ENCODE data around the gene GBP7.
A peak's percentile ranks its signal among the peaks of the same experiment; 100 is the strongest.
"Not testable (repeated sequence)": the region's sequence is repeated elsewhere in the genome, so short reads cannot be mapped to it uniquely, and the experiment has no call there.

The GBP7 gene

DNA sequence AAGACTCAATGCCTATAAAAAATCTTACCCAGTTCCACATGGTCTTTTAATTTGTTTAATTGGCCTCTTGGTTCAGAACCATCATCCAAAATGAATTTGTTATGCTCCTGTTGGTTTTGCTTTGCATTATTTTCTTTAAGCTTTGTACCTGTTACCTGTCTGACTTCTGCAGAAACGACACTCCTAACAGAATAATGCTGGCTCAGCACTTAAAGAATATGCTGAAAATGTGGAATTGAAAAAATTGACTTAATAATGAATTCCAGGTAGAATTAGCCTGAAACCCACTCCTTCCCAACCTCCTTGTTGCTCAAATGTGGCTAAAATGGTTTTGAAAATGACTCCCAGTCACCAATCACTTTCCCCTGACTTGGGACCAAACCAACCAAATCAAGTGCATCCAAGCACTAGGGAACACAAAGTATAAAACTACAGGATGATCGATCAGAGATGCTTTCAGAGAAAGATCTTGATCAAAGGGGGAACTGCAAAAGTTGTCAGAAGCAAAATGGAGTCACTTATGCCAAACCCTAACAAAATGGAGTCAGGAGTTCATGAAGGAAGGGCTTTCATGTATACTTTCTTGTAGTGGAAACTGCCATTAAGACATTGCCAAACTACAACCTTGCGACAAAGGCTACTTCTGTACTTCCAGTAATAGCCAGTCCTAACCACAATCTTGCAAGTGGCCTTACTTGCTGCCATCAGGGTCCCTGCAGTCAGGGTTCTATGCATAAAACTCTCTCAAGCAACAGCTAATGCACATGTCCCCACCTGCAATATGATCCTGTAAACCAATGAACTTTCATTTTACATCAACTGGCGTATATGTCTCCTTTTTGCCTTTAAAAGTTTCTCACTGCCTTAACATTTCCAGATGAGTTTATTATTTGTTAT is 5.4 kb downstream of the GBP7 start:
- no peak for DNase-seq

DNA sequence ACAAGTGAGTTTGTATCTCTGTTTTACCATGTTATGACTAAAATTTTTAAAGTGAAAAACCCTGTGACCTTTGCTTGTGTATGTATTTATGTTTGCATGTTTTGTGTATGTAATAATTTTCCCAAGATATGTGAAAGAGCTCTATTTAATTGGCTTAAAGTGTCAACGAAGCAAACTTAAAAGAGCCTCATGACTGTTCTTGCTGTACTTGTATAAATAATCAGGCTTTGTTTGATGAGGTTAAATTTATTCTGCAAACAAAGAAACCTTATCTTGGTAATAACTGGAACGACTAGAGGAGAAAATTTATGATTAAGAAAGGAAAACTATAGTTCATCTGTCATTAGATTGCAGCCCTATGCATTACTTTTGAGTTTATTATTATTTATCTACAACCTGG is 6.6 kb downstream of the GBP7 start:
- no peak for DNase-seq

DNA sequence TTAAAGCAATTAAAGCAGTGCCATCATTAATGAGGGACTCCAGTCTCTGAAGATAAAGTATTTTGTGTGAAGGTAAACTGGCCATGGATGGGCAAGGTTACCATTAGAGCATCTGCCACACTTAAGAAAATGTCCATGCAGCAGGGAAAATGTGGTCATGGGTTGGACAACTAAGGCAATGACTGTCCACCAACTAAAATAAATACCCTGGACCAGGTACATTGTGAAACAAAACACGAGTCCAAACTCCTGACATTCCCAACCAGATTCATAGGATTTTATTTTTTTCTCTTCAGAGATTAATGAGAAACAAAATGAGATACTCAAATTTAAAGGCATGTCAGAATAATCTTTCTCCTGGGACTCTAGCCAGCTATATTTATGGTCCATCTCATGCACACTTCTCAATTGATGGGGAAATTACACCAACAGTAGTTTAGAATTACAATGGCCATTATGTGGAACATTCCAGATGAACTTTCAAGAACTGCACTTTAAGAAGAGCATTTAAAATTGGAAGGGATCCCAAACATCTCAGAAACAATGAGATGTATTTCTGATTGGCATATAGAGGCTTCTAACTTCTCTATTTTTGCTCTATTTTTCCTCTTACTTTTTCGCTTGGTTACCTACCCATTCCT is 8.1 kb downstream of the GBP7 start:
- DNase-seq: no peak

DNA sequence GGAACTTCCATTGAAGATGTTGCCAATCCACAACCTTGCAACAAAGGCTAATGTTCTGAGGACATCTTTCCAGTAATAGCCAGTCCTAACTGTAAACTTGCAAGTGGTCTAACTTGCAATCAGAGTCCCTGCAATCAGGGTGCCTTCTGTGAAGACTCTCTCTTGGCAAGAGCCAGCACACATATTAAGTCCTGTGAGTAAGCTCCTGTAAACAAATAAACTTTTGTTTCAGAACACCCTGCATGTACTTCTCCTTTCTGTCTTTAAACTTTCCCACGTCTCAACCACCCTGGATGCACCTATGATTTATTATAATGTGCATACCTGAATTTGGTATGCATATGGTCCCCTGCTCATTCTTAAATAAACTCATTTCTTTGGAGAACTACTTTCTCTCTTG is 9.1 kb downstream of the GBP7 start:
- no peak for DNase-seq

DNA sequence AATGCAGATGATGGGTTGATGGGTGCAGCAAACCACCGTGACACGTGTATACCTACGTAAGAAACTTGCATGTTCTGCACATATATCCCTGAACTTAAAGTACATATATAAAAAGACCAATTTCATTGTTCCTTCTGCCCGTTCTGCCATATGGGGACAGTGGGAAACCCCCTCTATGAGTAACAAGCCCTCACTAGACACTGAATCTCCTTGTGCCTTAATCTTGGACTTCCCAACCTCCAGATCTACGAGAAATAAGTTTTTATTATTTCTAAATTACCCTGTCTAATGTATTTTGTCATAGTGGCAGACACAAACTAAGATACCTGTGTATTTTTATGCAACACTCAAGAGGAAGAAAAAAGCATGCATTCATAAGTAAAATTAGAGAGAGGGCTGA is 10.0 kb downstream of the GBP7 start:
- DNase-seq: no peak

DNA sequence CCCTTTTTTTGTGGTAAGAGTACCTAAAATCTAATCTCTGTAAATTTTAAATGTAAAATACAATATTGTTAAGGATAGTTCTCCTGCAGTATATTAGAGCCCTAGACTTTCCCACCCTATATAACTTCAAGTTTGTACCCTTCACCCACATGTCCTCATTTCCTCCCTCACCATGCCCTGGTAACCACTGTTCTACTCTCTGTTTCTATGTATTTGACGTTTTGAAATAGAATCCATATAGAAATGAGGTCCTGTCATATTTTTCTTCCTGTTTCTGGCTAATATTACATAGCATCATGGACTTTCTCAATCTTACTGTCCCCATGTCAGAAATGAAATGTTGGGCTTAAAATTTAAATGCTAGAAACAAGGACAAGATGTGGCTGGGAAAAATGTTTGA is 24.8 kb downstream of the GBP7 start:
- no peak for DNase-seq

DNA sequence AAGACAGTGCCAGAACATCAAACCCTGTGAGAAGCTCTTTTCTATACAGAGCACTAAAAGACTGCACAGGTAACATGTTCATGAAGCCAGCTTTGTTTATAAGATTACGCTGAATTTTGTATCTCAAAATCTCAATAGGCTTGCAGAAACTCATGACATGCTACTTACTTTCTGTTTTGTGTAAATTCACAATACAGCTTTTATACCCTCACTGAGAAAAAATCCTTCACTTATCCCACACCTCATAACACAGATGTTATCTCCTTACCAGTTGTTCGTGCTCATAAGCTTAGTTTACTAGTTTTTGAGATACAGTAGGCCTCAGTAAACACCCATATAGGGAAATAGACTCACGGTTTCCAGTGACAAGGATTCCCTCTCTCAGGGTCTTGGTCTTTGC is 25.8 kb downstream of the GBP7 start:
- DNase-seq: no peak

DNA sequence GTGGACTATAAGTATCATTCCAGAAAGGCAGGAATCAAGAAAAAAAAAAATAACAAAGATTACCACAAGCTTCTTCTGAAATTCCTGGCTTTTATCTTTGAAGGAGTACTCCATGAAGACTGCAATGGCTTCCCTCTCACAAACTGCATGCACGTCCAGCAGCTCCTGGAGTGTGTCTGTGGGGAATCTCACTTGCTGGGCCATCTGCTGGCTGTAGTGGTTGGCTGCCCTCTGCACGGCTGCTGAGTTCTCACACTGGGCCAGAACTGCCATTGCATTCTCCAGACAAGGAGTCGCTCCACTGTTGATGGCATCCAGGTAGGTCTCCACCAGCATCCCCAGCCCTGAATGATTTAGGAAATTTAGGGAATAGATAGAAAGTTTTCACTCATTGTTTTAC is 26.6 kb downstream of the GBP7 start:
- no peak for DNase-seq

DNA sequence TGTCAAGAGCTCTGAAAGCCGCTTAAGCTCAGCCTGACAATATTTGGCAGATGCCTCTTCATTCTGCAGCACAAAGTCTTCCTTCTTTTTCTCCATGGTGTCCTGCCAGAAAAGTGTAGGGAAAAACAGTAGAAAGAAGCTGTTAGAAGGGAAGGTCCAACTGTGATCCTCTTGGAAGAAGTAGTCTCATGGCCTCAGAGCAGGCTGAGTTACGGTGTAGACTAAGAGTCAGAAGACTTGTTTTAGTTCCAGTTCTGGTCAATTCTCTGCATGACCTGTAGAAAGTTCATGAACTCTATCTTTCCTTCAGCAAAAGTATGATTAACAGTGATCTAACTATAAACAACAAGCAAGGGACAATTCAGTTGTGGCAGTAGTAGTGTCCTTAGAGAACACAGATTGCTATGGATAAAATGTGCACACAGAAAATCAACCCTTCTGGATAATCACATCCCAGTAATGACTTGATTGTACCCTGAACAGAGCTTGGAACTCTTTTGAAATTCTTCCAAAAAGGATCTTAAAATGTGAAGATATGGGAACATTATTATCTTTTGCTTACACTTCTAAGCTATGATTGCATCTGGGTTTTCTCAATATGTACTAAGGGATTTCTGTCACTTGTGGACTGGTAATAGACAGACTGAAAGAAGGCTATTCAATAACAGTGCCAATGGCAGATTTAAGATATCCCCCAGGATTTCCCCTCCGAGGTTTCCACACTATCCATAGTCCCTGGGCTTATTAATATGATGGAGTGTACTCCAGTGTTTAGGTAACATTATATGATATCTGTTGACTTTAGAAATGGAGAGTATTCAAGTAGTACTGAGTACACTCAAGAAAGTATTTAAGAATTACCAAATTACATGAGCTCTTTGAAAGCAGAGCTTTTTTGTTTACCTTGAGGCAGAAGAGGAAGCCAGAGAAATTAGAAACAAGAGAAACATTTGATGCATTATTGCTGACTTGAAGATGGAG is 27.8 kb downstream of the GBP7 start:
- no peak for DNase-seq

DNA sequence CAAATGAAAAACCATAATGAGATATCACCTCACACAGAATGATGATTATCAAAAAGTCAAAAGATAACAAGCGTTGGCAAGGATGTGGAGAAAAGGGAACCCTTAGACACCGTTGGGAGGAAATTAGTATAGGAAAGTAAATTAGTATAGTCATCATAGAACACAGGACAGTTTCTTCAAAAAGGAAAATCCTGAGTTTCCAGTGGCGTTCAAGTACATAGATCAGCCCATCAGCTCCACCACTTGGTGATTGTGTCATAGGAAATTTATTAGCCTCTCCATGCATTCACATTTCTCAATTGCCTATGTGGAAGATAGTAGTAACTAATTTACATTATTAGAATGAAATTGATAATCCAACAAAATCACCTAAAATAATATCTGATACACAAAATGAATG is 29.1 kb downstream of the GBP7 start:
- DNase-seq: no peak

DNA sequence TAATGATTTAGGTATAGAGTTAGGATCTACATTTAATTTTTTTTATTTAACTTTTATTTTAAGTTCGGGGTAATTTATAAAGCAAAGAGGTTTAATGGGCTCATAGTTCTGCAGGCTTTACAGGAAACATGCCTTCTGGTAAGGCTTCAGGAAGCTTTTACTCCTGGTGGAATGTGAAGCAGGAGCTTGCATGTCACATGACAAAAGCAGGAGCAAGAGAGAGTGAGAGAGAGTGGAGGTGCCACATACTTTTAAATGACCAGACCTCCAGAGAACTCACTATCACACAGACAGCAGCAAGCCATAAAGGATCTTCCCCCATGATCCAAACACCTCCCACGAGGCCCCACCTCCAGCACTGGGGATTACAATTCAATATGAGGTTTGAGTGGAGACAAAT is 32.3 kb downstream of the GBP7 start:
- DNase-seq: no peak

DNA sequence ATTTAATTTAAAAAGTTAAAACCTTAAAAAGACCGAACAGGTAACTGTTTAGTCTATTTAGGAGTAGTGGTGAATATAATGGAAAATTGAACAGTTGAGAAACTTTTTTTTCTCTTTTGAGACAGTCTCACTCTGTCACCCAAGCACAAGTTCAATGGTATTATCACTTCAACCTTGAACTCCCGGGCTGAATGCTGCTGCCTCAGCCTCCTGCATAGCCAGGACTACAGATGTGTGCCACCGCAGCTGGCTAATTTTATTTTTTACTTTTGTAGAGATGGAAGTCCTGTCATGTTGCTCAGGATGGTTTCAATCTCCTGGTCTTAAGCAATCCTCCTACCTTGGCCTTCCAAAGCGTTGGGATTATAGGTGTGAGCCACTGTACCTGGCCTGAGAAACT is 33.6 kb downstream of the GBP7 start:
- no peak for DNase-seq

DNA sequence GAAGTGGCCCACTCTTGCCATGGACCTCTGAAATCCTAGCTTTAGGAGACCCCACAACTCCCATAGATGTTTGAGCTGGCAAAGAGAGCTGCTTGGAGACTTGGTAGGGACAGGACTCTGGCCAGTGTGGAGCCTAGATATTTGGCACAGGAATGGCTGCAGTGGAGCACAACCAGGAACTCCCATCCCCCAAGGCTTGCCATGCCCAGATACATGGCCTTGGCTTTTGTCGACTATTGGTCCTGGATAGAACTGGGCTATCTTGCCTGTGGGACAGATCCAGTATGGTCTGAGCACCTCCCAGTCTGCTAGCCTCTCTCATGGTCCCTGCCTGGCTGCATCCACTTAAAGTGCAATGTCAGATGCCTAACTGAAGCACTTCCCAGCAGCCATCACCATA is 42.1 kb downstream of the GBP7 start:
- no peak for DNase-seq

DNA sequence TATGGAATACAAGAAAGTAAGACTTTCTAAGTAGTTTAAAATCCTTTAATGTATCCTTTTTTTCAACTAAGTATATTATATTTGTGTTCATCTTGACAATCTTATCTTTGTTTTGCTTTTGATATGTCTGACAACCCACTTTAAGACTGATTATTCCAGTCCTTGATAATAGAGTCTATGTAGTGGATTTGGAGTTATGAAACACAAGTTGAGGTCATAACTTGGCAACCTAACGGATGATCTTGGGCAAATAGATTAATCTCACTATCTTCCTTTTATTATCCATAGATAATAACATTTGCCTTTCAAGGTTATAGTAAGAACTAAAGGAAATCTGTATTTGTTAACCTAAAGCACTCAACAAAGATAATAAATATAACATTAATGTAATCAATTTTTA is 45.1 kb downstream of the GBP7 start:
- DNase-seq: no peak

DNA sequence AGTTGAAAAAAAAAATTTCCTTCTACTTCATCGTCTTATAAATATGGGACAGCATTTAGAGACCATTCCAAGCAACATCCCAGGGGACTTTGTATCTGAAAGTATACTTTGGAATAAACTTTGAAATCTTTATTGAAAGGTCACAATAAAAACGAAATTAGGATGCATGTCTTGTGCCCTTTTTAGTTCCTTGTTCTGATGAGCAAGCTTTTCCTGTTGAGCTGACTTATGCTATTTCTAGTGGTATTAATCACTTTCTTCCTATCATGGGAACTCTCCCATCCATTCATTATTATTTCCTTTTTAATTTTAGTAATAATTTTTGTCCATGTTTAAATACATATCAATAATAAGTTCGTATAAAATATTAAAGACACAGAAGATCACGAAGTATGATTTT is 45.9 kb downstream of the GBP7 start:
- DNase-seq: no peak

DNA sequence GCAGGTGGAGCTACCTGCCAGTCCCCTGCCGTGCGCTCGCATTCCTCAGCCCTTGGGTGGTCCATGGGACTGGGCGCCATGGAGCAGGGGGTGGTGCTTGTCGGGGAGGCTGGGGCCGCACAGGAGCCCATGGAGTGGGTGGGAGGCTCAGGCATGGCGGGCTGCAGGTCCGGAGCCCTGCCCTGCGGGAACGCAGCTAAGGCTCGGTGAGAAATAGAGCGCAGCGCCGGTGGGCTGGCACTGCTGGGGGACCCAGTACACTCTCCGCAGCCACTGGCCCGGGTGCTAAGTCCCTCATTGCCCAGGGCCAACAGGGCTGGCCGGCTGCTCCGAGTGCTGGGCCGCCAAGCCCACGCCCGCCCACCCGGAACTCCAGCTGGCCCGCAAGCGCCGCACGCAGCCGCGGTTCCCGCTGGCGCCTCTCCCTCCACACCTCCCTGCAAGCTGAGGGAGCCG is 47.8 kb downstream of the GBP7 start:
- DNase-seq: not testable (repeated sequence)

DNA sequence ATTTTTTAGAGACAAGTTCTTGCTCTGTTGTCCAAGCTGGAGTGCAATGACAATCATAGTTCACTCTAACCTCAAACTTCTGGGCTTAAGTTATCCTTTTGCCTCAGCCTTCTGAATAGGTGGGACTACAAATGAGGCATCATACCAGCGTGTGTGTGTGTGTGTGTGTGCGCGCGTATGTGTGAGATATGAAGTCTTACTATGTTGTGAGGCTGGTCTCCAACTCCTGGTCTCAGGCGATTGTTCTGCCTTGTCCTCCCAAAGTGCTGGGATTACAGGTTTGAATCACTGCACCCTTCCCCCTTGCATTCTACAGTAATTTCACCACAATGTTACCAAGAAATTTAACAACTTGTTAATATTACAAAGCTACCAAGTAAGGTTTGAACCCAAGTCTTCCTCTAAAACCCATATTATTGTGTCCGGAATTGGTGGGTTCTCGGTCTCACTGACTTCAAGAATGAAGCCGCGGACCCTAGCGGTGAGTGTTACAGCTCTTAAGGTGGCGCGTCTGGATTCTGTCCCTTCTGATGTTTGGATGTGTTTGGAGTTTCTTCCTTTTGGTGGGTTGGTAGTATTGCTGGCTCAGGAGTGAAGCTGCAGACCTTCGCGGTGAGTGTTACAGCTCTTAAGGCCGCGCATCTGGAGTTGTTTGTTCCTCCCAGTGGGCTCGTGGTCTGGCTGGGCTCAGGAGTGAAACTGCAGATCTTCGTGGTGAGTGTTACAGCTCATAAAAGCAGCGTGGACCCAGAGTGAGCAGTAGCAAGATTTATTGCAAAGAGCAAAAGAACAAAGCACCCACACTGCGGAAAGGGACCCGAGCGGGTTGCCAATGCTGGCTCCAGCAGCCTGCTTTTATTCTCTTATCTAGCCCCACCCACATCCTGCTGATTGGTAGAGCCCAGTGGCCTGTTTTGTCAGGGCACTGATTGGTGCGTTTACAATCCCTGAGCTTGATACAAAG is 48.9 kb downstream of the GBP7 start:
- peak; percentile 61 for DNase-seq

DNA sequence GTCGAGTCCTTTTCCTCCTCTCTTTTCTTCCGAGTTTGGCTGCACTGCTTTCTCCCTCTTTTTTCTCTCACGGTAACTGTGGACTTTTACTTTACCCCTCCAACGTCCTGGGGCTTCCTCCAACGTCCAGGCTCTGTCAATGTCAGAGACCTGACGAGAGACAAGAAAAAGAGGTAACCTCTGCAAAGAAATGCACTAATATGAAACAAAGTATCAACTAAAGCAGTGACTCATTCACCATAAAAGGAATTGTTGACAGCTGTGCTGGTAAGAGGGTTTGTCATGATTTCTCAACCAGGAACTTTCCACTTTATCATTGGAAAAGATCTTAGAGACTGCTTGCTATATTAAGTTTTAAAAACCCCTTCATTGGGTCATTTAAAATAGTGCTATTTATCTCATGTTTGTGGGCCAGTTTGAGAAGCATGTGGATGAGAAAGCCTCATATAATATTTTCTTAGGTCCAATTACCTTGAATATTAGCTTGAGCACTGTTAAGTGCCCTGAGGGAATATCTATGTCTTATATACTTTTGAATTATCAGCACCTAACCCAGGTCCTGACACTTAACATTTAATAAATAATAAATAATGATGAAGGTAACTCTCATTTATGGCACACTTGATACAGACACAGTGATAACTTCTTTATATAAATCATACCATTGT is 49.8 kb downstream of the GBP7 start, which contains the start of gene GBP2:
Gene GBP2, minus strand, starts transcription at position 202 of the 668 bp plus-strand sequence. CDS start 4,148 bp downstream, outside the sequence.
- DNase-seq: no peak

DNA sequence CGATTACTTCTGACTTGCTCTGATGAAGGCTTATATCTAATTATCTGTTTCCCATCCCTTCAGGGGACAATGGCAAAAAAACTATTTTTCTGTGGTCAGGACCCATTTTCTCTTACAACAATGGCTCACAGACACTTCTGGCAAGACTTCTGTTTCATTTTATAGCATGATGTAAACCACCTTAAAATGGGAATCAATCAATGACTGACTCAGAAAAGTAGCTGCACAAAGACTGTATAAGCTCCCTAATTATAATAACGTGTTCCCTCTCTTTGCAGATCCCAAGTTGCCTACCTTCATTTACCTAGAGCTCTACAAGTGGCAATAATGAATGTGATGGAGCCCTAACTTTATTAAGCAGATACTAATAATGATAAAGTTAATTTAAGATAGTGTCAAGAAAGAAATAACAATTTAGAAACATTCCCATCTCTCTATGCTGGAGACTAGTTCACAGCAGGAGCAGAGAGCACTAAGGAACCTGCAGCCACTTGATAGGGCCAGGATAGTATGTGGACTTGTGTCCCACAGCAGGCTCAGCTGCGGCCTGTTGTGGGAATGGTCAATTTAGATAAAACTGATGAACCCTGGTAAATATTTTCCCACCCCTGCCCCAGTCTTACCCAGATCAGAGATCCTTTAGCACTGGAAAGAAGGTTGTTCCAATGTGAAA is 50.4 kb downstream of the GBP7 start:
- no peak for DNase-seq

DNA sequence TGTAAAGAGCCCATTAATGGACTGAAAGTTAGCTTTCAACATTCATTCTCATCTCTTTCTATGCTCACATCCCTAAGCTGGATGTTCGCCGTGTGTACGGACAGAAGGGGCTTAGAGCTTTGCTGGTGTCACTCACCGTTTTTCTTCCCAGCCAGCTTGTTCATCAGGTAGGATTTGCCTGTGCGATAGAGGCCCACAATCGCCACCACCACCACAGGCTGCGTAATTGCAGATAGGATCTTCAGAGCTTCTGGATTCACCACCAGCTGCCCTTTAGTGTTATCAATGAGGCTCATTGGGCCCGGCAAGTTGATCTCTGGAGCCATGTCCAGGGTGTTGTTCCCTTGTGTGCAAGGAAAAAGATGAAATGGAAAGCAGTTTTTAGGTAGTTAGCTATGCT is 54.2 kb downstream of the GBP7 start:
- no peak for DNase-seq

DNA sequence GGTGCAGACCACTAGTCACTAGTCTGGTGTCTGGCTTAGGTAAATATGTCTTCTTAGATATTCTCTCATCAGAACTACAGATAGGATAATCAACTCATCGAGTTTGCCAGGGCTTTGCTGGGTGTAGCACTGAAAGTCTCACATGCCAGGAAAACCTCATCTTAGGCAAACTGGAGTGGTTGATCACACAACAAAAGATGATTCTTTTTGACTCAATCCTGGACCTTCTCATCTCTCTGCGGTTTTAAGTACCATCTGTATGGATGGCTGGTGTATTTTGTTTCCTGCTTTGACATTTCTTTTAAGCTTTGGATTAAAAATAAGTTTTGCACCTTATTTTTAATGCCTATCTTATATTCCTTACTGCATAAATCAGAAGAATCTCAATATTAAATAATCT is 61.1 kb downstream of the GBP7 start:
- DNase-seq: no peak
